ENCODE data around the gene SLC43A2. TPM values are rescaled to one million over a fixed set of nuclear protein-coding genes. Genes with fewer than 3 reads are reported as not detected.

Gene SLC43A2
- 14.7 and 25.5 TPM in 2 replicates for total RNA-seq

DNA sequence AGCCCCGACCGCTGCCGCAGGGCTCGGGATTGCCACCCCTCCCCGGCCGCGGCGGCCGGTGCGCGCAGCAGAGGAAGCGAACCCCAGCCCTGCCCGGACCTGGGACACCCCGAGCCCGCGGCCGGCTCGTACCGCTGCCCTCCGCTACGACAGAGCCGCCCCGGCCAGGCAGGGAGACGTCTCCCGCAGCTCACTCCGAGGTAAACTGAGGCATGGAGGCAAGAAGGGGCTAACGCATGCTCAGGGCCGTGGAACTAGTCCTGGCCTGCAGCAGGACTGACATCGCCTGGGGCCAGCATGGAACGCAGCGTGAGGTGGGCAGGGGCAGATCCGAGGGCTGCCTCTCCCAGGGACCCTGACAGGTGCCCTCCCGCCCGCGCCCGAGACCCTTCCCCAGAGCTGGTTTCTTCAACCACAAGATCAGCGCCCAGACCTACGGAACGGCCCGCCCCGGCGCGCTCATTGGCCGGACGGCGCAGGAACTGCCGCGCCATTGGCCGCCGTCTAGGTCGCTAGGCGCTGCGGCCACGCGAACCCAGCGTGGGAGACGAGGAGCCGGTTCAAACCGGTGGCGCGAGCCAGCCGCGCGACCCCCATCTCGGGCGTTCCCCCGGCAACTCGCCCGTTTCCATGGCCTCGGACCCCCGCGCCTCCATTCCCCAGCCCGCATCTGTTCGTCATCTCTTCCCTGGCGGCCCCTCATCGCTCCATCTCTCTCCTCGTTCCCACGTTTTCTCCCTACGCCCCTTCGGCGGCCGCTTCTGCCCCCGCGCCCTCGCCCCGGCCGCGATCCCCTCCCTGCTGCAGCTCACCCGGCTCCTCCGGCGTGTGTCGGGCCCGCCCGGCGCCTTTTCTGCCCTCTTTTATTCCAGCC, at the start of gene SLC43A2:
Gene SLC43A2, minus strand, starts transcription at position 853 of the 874 bp plus-strand sequence. CDS start 960 bp downstream, outside the sequence.

DNA sequence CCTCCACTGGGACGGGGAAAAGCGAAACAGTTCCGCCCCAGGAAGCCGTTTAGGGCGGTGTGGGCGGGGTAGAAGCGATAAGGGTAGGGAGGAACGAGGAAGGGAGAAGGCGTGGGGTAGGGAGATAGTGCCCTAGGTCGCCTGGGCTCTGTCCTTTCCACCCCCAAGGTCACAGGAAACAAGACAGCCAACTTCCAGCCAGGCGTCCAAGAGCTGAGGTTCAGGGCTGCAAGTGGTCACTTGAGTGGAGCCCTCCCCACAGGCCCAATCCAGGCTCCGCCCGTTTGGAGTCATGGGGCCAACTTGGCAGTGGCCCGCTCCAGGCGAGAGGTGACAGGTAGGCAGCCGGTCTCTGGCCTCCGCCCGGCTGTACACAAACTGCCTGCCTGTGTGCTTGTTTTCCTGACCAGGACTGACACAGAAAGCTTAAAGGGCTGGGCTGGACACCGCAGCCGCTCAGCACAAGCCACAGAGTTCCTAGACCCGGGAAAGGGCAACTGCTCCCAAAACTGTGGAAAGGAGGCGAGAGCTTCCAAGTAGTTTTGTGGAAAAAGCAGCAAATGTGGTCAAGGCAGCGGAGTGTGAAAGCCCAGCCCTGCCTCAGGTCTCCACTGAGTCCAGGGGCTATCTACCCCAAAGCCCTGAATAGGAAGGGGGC, 21.3 kb upstream of the SLC43A2 start, which contains the start of gene RILP:
Gene RILP, minus strand, starts transcription at position 23 of the 658 bp plus-strand sequence. CDS start 62 bp downstream, outside the sequence.

DNA sequence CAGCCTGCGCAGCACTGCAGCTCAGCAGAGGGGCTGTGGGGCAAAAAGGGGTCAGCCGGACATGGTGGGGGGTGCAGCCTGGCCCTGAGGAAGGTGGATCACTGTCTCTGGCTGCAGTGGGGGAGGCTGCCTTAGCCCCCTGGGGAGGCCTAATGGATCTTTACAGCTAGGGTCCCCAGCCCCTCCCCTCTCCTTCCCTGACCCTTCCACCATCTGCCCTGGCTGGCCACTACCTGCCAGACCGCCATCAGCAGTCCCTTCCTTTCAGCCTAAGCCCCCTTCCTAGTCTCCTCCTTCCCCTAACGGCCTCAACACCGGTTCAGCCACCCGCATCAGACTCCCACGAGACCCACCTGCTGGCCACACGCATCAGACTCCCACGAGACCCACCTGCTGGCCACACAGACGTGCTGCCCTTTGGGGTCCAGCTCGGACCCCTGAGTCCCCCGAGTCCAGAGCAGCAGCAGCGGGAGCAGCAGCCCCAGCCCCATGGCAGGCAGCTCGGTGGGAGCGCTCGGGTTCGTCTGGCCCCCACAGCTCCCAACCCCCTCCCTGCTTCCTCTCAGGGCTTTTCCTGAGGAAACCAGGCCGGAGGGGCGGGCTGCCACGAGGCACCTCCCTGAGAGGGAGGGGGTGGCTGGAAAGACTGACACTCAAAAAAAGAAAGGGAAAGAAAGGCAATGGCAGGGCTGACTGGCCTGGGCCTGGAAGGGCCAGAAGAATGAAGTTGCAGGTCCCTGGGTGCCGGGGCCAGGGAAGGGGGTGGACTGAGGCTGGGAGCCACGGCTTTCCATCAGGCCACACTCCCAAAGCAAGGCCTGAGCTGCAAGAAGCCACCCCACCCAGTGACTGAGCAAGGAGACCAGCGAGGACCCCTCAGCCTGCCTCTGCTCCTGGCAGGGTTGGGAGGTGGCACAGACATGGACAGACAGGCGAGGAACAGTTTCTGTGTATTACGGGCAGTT, 16.9 kb upstream of the SLC43A2 start, which contains the start of gene SCARF1:
Gene SCARF1, minus strand, starts transcription at position 526 of the 965 bp plus-strand sequence. Its CDS starts 35 bp downstream, at position 491.

Other genes with a start within 250 kb of the SLC43A2 start
- gene YWHAE, start 228.6 kb downstream of the SLC43A2 start, total RNA-seq = 496 and 498 TPM in 2 replicates
- 125 and 130 TPM in 2 replicates for gene CRK, start 172.6 kb downstream of the SLC43A2 start, total RNA-seq
- 155 and 224 TPM in 2 replicates for gene MYO1C, start 136.1 kb downstream of the SLC43A2 start, total RNA-seq
- 39.2 and 40.7 TPM in 2 replicates for gene INPP5K, start 112.2 kb downstream of the SLC43A2 start, total RNA-seq
- 20.7 and 25.0 TPM in 2 replicates for gene PITPNA, start 66.0 kb downstream of the SLC43A2 start, total RNA-seq
- 75.1 and 96.1 TPM in 2 replicates for gene SCARF1, start 16.9 kb upstream of the SLC43A2 start, total RNA-seq
- 9.3 and 9.6 TPM in 2 replicates for gene RILP, start 21.0 kb upstream of the SLC43A2 start, total RNA-seq
- 104 and 106 TPM in 2 replicates for gene PRPF8, start 56.0 kb upstream of the SLC43A2 start, total RNA-seq
- 1.1 and 1.6 TPM in 2 replicates for gene TLCD2, start 81.5 kb upstream of the SLC43A2 start, total RNA-seq
- gene WDR81, start 95.9 kb upstream of the SLC43A2 start, total RNA-seq = 13.8 and 16.8 TPM in 2 replicates
- gene SERPINF2, start 114.0 kb upstream of the SLC43A2 start, total RNA-seq = 0.09 TPM in 1 of 2 replicates, not detected in the other
- 0.75 TPM in 1 of 2 replicates, not detected in the other for gene SERPINF1, start 133.2 kb upstream of the SLC43A2 start, total RNA-seq
- 6.9 and 10.0 TPM in 2 replicates for gene SMYD4, start 201.1 kb upstream of the SLC43A2 start, total RNA-seq
- gene RPA1, start 201.2 kb upstream of the SLC43A2 start, total RNA-seq = 37.3 and 57.8 TPM in 2 replicates

All from endothelial cell of coronary artery (primary cell).